Lung (tissue), 12 donors: ENCODE data around the gene ZMYND10. TPM values are rescaled to one million over a fixed set of nuclear protein-coding genes. Genes with fewer than 3 reads are reported as not detected.
A peak's percentile ranks its signal among the peaks of the same experiment; 100 is the strongest.

Experiments used
- ATAC-seq: fragments of 200-7000 bp; cut with Tn5 transposase; one replicate; pipeline ENCODE4 v1.9.1; 2020; ENCODE audit warnings: moderate number of reproducible peaks; ENCODE audit not compliant: insufficient read depth, low FRiP score
- DNase-seq, 3 donors: peaks; one replicate each; pipeline ENCODE4 v3.0.0-alpha.2; 2013 to 2017
- H3K27ac ChIP-seq, 2 donors: one replicate each; pipeline ENCODE4 v1.5.1; 2013; ENCODE audit warnings: mild to moderate bottlenecking in 2 of 2, moderate library complexity in 2 of 2, control low read depth in 1 of 2, inconsistent platforms in 1 of 2, low read depth in 1 of 2, low read length in 1 of 2
- H3K27me3 ChIP-seq, 3 donors: one replicate each; pipeline ENCODE4 v1.5.1; 2013; ENCODE audit warnings: low read length in 2 of 3; ENCODE audit not compliant: control insufficient read depth in 3 of 3, insufficient read depth in 3 of 3
- H3K36me3 ChIP-seq, 4 donors: one replicate each; pipeline ENCODE4 v1.5.1; 2013; ENCODE audit warnings: low read length in 4 of 4, mild to moderate bottlenecking in 1 of 4, moderate library complexity in 1 of 4; ENCODE audit not compliant: control insufficient read depth in 4 of 4, insufficient read depth in 4 of 4
- H3K4me1 ChIP-seq, 5 donors: one replicate each; pipeline ENCODE4 v1.5.1; 2013; ENCODE audit warnings: low read length in 5 of 5, mild to moderate bottlenecking in 2 of 5, moderate library complexity in 1 of 5; ENCODE audit not compliant: control insufficient read depth in 5 of 5, insufficient read depth in 5 of 5
- H3K4me3 ChIP-seq: one replicate; pipeline ENCODE4 v1.5.1; 2013; ENCODE audit warnings: mild to moderate bottlenecking, control low read depth, moderate library complexity
- H3K9ac ChIP-seq, 2 donors: one replicate each; pipeline ENCODE4 v1.5.1; 2013; ENCODE audit warnings: low read length in 2 of 2, control low read depth in 1 of 2; ENCODE audit not compliant: insufficient read depth in 1 of 2
- H3K9me3 ChIP-seq, 4 donors: one replicate each; pipeline ENCODE4 v1.5.1; 2013; ENCODE audit warnings: low read length in 3 of 4, mild to moderate bottlenecking in 1 of 4, moderate library complexity in 1 of 4; ENCODE audit not compliant: control insufficient read depth in 4 of 4, insufficient read depth in 3 of 4
- CTCF ChIP-seq: IDR thresholded peaks from 2 replicates; pipeline ENCODE4 v1.5.1; 2012; ENCODE audit warnings: mild to moderate bottlenecking; ENCODE audit errors: control extremely low read depth, extremely low read depth
- WGBS, 2 donors: extraction: QIAGEN DNeasy Blood & Tissue Kit; methylation state at CpG; one replicate each; pipeline ENCODE4 v1.1.7; 2013; 5-methylcytosine and 5-hydroxymethylcytosine counted together
- polyA plus RNA-seq, 2 donors: library from polyadenylated mRNA; stranded (reverse); fragments of 200-250 nt; gene quantifications; one replicate each; pipeline ENCODE4 v1.2.1, GENCODE V29; 2013
- total RNA-seq, 2 donors: library from RNA; depleted of rRNA in 1 of 2; stranded (reverse); fragments of >200 nt in 1 of 2; gene quantifications; one replicate each; pipeline ENCODE4 v1.2.1, GENCODE V29; 2014 to 2021
- donor health status: control.
- donor health status: control.
- donor health status: Bipolar disorder and iron deficiency.
- donor health status: healthy.
- donor health status: DM: yes; HTN: yes; CAD: no.

ZMYND10 gene
- total and polyA plus RNA-seq, 4 donors = 31.4 to 117 (median 62.4) TPM

GRCh38 chr3:50388016-50388719 lies 42.6 kb upstream of the ZMYND10 start:
- Histone ChIP-seq H3K27me3 (no peaks in the 10 kb centered on the region), H3K36me3 (peaks cover 0 to 6% (median 0%) of the 10 kb centered on the region in 4 donors), H3K9me3 (no peaks in the 10 kb centered on the region), H3K4me3 (no peak overlapping the region), H3K9ac (no peak overlapping the region), H3K27ac (no peak overlapping the region), H3K4me1 (peaks cover 0 to 11% (median 9%) of the 10 kb centered on the region in 5 donors)
- WGBS, 2 donors = 86% methylated on average over 25 of the region's 25 CpGs
- peak in 1 of 3 donors; percentile 27 for DNase-seq
- no peak for TF ChIP-seq CTCF
- no peak for ATAC-seq

- no peak for TF ChIP-seq CTCF
- WGBS, 2 donors = 38 to 64% methylated on average over 13 of the region's 13 CpGs
Observed at GRCh38 chr3:50385754-50386153, 40.2 kb upstream of the ZMYND10 start.

GRCh38 chr3:50383750-50384149 lies 38.2 kb upstream of the ZMYND10 start:
- H3K9ac ChIP-seq = no peak overlapping the region
- WGBS, 2 donors = 88 to 89% methylated on average over 6 of the region's 6 CpGs
- no peak for DNase-seq
- no peak overlapping the region for H3K27ac ChIP-seq
- TF ChIP-seq CTCF = no peak
- no peak overlapping the region for H3K4me3 ChIP-seq
- H3K9me3 ChIP-seq = no peaks in the 10 kb centered on the region
- no peaks in the 10 kb centered on the region for H3K27me3 ChIP-seq
- H3K36me3 ChIP-seq = peaks cover 0 to 8% (median 0%) of the 10 kb centered on the region in 4 donors
- H3K4me1 ChIP-seq = peaks cover 0 to 12% (median 0%) of the 10 kb centered on the region in 5 donors
- no peak for ATAC-seq

More at GRCh38 chr3:50385754-50386153, 40.2 kb upstream of the ZMYND10 start:
- H3K27ac ChIP-seq = no peak overlapping the region
- DNase-seq (no peak), ATAC-seq (no peak)
- no peaks in the 10 kb centered on the region for H3K27me3 ChIP-seq
- H3K4me1 ChIP-seq = peaks cover 0 to 14% (median 1%) of the 10 kb centered on the region in 5 donors
- H3K36me3 ChIP-seq = peaks cover 0 to 6% (median 0%) of the 10 kb centered on the region in 4 donors
- no peaks in the 10 kb centered on the region for H3K9me3 ChIP-seq
- no peak overlapping the region for H3K9ac ChIP-seq
- H3K4me3 ChIP-seq = no peak overlapping the region

GRCh38 chr3:50382722-50383121 lies 37.2 kb upstream of the ZMYND10 start:
- Histone ChIP-seq H3K4me1 (peaks cover 0 to 12% (median 0%) of the 10 kb centered on the region in 5 donors), H3K4me3 (no peak overlapping the region), H3K9ac (no peak overlapping the region), H3K27ac (no peak overlapping the region), H3K9me3 (no peaks in the 10 kb centered on the region), H3K36me3 (peaks cover 0 to 8% (median 0%) of the 10 kb centered on the region in 4 donors), H3K27me3 (no peaks in the 10 kb centered on the region)
- no peak for ATAC-seq
- 94 to 97% methylated on average over 12 of the region's 12 CpGs for WGBS, 2 donors
- no peak for TF ChIP-seq CTCF
- DNase-seq = no peak
